Measurements from ENCODE around the gene TGM6.

Gene TGM6

GRCh38 chr20:2380601-2381000, at the start of gene TGM6:
TSS of gene TGM6 (plus strand) at chr20:2380901. CDS start at chr20:2380969, 68 bp downstream.
- no peak for DNase-seq

GRCh38 chr20:2331106-2331505, 49.6 kb upstream of the TGM6 start:
- DNase-seq: no peak

- no peak for DNase-seq
These were observed 48.7 kb upstream of the TGM6 start for GRCh38 chr20:2331901-2332565.

GRCh38 chr20:2332711-2333110, 48.0 kb upstream of the TGM6 start:
- DNase-seq: no peak

GRCh38 chr20:2333821-2334220, 46.9 kb upstream of the TGM6 start:
- DNase-seq: no peak

GRCh38 chr20:2335096-2335870, 45.4 kb upstream of the TGM6 start:
- DNase-seq: no peak

- no peak for DNase-seq
These were observed 44.2 kb upstream of the TGM6 start for GRCh38 chr20:2336471-2336870.

- DNase-seq: no peak
These were observed 43.6 kb upstream of the TGM6 start for GRCh38 chr20:2337142-2337541.

- no peak for DNase-seq
These were observed 42.2 kb upstream of the TGM6 start for GRCh38 chr20:2338411-2339066.

- DNase-seq: no peak
These were observed 40.6 kb upstream of the TGM6 start for GRCh38 chr20:2340136-2340535.

- no peak for DNase-seq
These were observed 39.9 kb upstream of the TGM6 start for GRCh38 chr20:2340823-2341222.

GRCh38 chr20:2341336-2341735, 39.4 kb upstream of the TGM6 start:
- DNase-seq: no peak

GRCh38 chr20:2342243-2342642, 38.5 kb upstream of the TGM6 start:
- no peak for DNase-seq

- no peak for DNase-seq
These were observed 34.5 kb upstream of the TGM6 start for GRCh38 chr20:2346188-2346587.

GRCh38 chr20:2348336-2348735, 32.4 kb upstream of the TGM6 start:
- DNase-seq: no peak

- no peak for DNase-seq
These were observed 30.9 kb upstream of the TGM6 start for GRCh38 chr20:2349801-2350200.

- no peak for DNase-seq
These were observed 30.1 kb upstream of the TGM6 start for GRCh38 chr20:2350606-2351005.

- DNase-seq: no peak
These were observed 27.5 kb upstream of the TGM6 start for GRCh38 chr20:2353231-2353630.

- no peak for DNase-seq
These were observed 23.6 kb upstream of the TGM6 start for GRCh38 chr20:2357114-2357513.

GRCh38 chr20:2358006-2358405, 22.7 kb upstream of the TGM6 start:
- no peak for DNase-seq

- no peak for DNase-seq
These were observed 19.6 kb upstream of the TGM6 start for GRCh38 chr20:2361035-2361593.

GRCh38 chr20:2363187-2363586, 17.5 kb upstream of the TGM6 start:
- no peak for DNase-seq

GRCh38 chr20:2363587-2363986, 17.1 kb upstream of the TGM6 start:
- DNase-seq: no peak

GRCh38 chr20:2364044-2364443, 16.7 kb upstream of the TGM6 start:
- DNase-seq: no peak
